IMR-90 (cell line): ENCODE data around the gene NDST3.
A peak's percentile ranks its signal among the peaks of the same experiment; 100 is the strongest.

Experiments
- CEBPB ChIP-seq: IDR thresholded peaks from 2 replicates; pipeline ENCODE4 v1.6.1; 2012; ENCODE audit warnings: low read depth, low read length, improper control_type of control experiment
- CHD1 ChIP-seq: IDR thresholded peaks from 2 replicates; pipeline ENCODE4 v1.6.1; 2012; ENCODE audit warnings: low read depth, low read length, improper control_type of control experiment
- FOS ChIP-seq: fragments of 150-350 bp; IDR thresholded peaks from 2 replicates; pipeline ENCODE4 v1.6.1; 2016; ENCODE audit warnings: low read depth, low read length
- POLR2A ChIP-seq: IDR thresholded peaks from 2 replicates; pipeline ENCODE4 v1.6.1; 2012; ENCODE audit warnings: mild to moderate bottlenecking, low read depth, low read length
- RAD21 ChIP-seq: IDR thresholded peaks from 2 replicates; pipeline ENCODE4 v1.6.1; 2012; ENCODE audit warnings: low read length, improper control_type of control experiment
- TF ChIP-seq, protein P1 (sequence below): conservative IDR thresholded peaks from 2 replicates; pipeline ENCODE4 v1.5.1; 2012; ENCODE audit warnings: mild to moderate bottlenecking, low read depth, low read length, improper control_type of control experiment
- TF ChIP-seq, protein P2 (sequence below): fragments of 150-350 bp; IDR thresholded peaks from 2 replicates; pipeline ENCODE4 v1.6.1; 2017; ENCODE audit warnings: mild to moderate bottlenecking, antibody characterized with exemption, low read length, low read depth

DNA sequence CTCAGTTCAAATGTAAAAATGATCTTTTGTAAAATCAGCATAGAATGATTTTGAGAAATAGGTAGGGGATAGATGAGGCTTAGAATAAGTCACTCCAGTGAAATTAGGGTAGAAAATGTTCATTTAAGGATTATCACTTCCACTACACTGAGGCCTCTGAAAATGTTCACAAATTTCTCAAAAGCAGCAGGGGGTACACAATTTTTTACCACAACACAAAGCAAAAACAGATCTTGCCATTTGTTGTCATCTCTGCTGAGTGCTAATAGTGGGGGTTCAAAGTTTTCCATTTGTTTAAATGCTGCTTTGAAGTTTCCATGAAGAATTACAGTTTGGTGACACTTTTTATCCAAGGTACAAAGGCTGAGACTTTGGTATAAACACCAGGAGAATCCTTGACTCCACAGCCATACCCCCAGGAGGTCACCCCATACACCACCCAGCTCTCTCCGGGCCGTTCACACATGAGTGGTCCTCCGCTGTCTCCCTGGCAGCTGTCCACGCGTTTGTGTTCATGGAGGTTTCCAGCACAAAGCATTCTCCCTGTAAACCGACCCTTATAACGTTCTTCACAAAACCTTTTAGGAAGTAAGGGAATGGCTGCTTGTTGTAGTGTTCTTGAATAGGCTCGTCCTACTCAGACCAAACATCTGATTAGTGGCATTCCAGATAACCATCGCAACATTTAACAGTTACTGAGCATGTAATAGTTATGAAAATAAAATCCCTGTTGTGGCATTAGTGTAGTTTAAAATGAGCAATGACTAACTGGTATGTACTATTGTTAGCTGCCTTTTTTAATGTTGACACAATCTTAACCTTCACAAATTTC lies 247.5 kb downstream of the NDST3 start:
- TF ChIP-seq, protein P1, sequence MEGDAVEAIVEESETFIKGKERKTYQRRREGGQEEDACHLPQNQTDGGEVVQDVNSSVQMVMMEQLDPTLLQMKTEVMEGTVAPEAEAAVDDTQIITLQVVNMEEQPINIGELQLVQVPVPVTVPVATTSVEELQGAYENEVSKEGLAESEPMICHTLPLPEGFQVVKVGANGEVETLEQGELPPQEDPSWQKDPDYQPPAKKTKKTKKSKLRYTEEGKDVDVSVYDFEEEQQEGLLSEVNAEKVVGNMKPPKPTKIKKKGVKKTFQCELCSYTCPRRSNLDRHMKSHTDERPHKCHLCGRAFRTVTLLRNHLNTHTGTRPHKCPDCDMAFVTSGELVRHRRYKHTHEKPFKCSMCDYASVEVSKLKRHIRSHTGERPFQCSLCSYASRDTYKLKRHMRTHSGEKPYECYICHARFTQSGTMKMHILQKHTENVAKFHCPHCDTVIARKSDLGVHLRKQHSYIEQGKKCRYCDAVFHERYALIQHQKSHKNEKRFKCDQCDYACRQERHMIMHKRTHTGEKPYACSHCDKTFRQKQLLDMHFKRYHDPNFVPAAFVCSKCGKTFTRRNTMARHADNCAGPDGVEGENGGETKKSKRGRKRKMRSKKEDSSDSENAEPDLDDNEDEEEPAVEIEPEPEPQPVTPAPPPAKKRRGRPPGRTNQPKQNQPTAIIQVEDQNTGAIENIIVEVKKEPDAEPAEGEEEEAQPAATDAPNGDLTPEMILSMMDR, result no peak
- TF ChIP-seq, protein P2, sequence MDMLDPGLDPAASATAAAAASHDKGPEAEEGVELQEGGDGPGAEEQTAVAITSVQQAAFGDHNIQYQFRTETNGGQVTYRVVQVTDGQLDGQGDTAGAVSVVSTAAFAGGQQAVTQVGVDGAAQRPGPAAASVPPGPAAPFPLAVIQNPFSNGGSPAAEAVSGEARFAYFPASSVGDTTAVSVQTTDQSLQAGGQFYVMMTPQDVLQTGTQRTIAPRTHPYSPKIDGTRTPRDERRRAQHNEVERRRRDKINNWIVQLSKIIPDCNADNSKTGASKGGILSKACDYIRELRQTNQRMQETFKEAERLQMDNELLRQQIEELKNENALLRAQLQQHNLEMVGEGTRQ, result no peak
- TF ChIP-seq FOS (no peak), RAD21 (no peak), POLR2A (peak; percentile 26; the same call in 1 of the 2 replicates), CHD1 (no peak), CEBPB (no peak)
